Skin epidermis (tissue), 12 donors: ENCODE results near the gene FIS1.
"Not testable (repeated sequence)": the region's sequence is repeated elsewhere in the genome, so short reads cannot be mapped to it uniquely, and the experiment has no call there.

Experiments used
- H3K27ac ChIP-seq, 21 experiments: fragments of 200-600 bp; sonication (generic) in 11 of 21; one replicate each; pipeline ENCODE4 v1.5.0; 2020; ENCODE audit warnings: mild to moderate bottlenecking in 3 of 21, inconsistent platforms in 2 of 21, moderate library complexity in 2 of 21
- H3K4me3 ChIP-seq, 7 experiments: fragments of 200-600 bp; sonication (generic) in 2 of 7; one replicate each; pipeline ENCODE4 v1.5.0; 2020; ENCODE audit warnings: inconsistent platforms in 2 of 7, mild to moderate bottlenecking in 2 of 7, moderate library complexity in 1 of 7

The FIS1 gene

GRCh38 chr7:101211501-101211900 lies 33.4 kb downstream of the FIS1 start:
- no peak overlapping the region for H3K4me3 ChIP-seq
- H3K27ac ChIP-seq = no peak overlapping the region

GRCh38 chr7:101210143-101210542 lies 34.7 kb downstream of the FIS1 start:
- Histone ChIP-seq H3K27ac (no peak overlapping the region), H3K4me3 (no peak overlapping the region)

GRCh38 chr7:101208794-101209193 lies 36.1 kb downstream of the FIS1 start:
- H3K4me3 ChIP-seq = no peak overlapping the region
- H3K27ac ChIP-seq = no peak overlapping the region

- Histone ChIP-seq H3K27ac (no peak overlapping the region), H3K4me3 (no peak overlapping the region)
Measured at GRCh38 chr7:101207459-101207858, 37.4 kb downstream of the FIS1 start.

- H3K27ac ChIP-seq = no peak overlapping the region
Measured at GRCh38 chr7:101206665-101207042, 38.2 kb downstream of the FIS1 start.

GRCh38 chr7:101205901-101206664 lies 38.8 kb downstream of the FIS1 start:
- Histone ChIP-seq H3K27ac (no peak overlapping the region), H3K4me3 (no peak overlapping the region)

More at GRCh38 chr7:101206665-101207042, 38.2 kb downstream of the FIS1 start:
- H3K4me3 ChIP-seq = no peak overlapping the region

GRCh38 chr7:101203740-101204738 lies 40.8 kb downstream of the FIS1 start:
- not testable (repeated sequence) for H3K4me3 ChIP-seq
- H3K27ac ChIP-seq = peak overlapping the region in 1 of 21 experiments; percentile 11

- no peak overlapping the region for H3K4me3 ChIP-seq
- no peak overlapping the region for H3K27ac ChIP-seq
Measured at GRCh38 chr7:101202603-101202918, 42.3 kb downstream of the FIS1 start.

- Histone ChIP-seq H3K27ac (no peak overlapping the region), H3K4me3 (peak overlapping the region in 1 of 7 experiments; percentile 9)
Measured at GRCh38 chr7:101201695-101202602, 42.9 kb downstream of the FIS1 start.

- H3K27ac ChIP-seq = no peak within 1 kb of the TSS
- peak within 1 kb of the TSS in 1 of 7 experiments; percentile 9 for H3K4me3 ChIP-seq
Measured at GRCh38 chr7:101200862-101201599, 43.9 kb downstream of the FIS1 start, which contains the start of gene MOGAT3. Gene MOGAT3 (minus strand): TSS chr7:101201036. CDS start chr7:101200854, 182 bp downstream.

GRCh38 chr7:101200504-101200861 lies 44.4 kb downstream of the FIS1 start:
- Histone ChIP-seq H3K4me3 (no peak overlapping the region), H3K27ac (no peak overlapping the region)

GRCh38 chr7:101199522-101199921 lies 45.4 kb downstream of the FIS1 start:
- not testable (repeated sequence) for H3K4me3 ChIP-seq

GRCh38 chr7:101198476-101198875 lies 46.4 kb downstream of the FIS1 start:
- H3K4me3 ChIP-seq = no peak overlapping the region
- no peak overlapping the region for H3K27ac ChIP-seq

More at GRCh38 chr7:101199522-101199921, 45.4 kb downstream of the FIS1 start:
- H3K27ac ChIP-seq = not testable (repeated sequence)

- no peak overlapping the region for H3K4me3 ChIP-seq
- H3K27ac ChIP-seq = no peak overlapping the region
Measured at GRCh38 chr7:101197991-101198390, 46.9 kb downstream of the FIS1 start.

GRCh38 chr7:101195884-101196283 lies 49.0 kb downstream of the FIS1 start:
- no peak overlapping the region for H3K27ac ChIP-seq
- no peak overlapping the region for H3K4me3 ChIP-seq
